ENCODE data around the gene NBPF12. TPM values are rescaled to one million over a fixed set of nuclear protein-coding genes. Genes with fewer than 3 reads are reported as not detected.
A peak's percentile ranks its signal among the peaks of the same experiment; 100 is the strongest.
"Not testable (repeated sequence)": the region's sequence is repeated elsewhere in the genome, so short reads cannot be mapped to it uniquely, and the experiment has no call there.

The NBPF12 gene
- total and polyA plus RNA-seq, 8 donors: 6.0 to 217 (median 27.0) TPM

- 45 to 90% (median 73%) methylated on average over 3 to 4 of the region's 4 CpGs for WGBS, 5 donors
- H3K4me3 ChIP-seq; H3K9me3 ChIP-seq; intact Hi-C loops (cut with DNase I; ENCODE audit: low total_unique reads); H3K4me1 ChIP-seq; H3K27me3 ChIP-seq: not testable (repeated sequence)
- Histone ChIP-seq H3K36me3 (peaks cover 0 to 45% (median 21%) of the 10 kb centered on the region in 4 donors), H3K27ac (peak overlapping the region in 2 of 5 donors; percentile 14 to 30)
- DNase-seq: peak in 1 of 2 donors; percentile 38
Observed at GRCh38 chr1:146985855-146986254, 47.7 kb downstream of the NBPF12 start.

- 44 to 65% (median 58%) methylated on average over 2 of the region's 4 CpGs; no CpG with 5 or more reads in 2 of the 5 donors for WGBS, 5 donors
- H3K27ac ChIP-seq; H3K4me1 ChIP-seq; H3K4me3 ChIP-seq; H3K9me3 ChIP-seq; H3K27me3 ChIP-seq; intact Hi-C loops (cut with DNase I; ENCODE audit: low total_unique reads): not testable (repeated sequence)
- TF ChIP-seq POLR2AphosphoS5 (IDR thresholded peaks at IDR 0.05): peak in 1 of 3 donors; percentile 38
- peak in 1 of 2 donors; percentile 85 for DNase-seq
- peaks cover 0 to 48% (median 24%) of the 10 kb centered on the region in 4 donors for H3K36me3 ChIP-seq
Observed at GRCh38 chr1:146986450-146986849, 48.3 kb downstream of the NBPF12 start.

GRCh38 chr1:146987502-146987901, 49.4 kb downstream of the NBPF12 start:
- H3K27me3 ChIP-seq; H3K4me3 ChIP-seq; H3K4me1 ChIP-seq; DNase-seq; H3K9me3 ChIP-seq; intact Hi-C loops (cut with DNase I; ENCODE audit: low total_unique reads): not testable (repeated sequence)
- peak in 1 of 3 donors; percentile 7 for TF ChIP-seq POLR2AphosphoS5 (IDR thresholded peaks at IDR 0.05)
- H3K27ac ChIP-seq: peak overlapping the region in 1 of 5 donors; percentile 2
- WGBS, 5 donors: 71 to 88% (median 79%) methylated on average over 2 of the region's 2 CpGs
- peaks cover 0 to 45% (median 22%) of the 10 kb centered on the region in 4 donors for H3K36me3 ChIP-seq

- H3K4me1 ChIP-seq; H3K4me3 ChIP-seq; H3K9me3 ChIP-seq; intact Hi-C loops (cut with DNase I; ENCODE audit: low total_unique reads); H3K27me3 ChIP-seq: not testable (repeated sequence)
- Histone ChIP-seq H3K36me3 (peaks cover 0 to 42% (median 20%) of the 10 kb centered on the region in 4 donors), H3K27ac (peak overlapping the region in 3 of 5 donors; percentile 9 to 40 (median 32))
- DNase-seq: peak in 1 of 2 donors; percentile 60
- TF ChIP-seq POLR2AphosphoS5 (IDR thresholded peaks at IDR 0.05): peak in 1 of 3 donors; percentile 48
- 86 to 96% (median 86%) methylated on average over 3 of the region's 3 CpGs for WGBS, 5 donors
Observed at GRCh38 chr1:146989455-146989854, 51.3 kb downstream of the NBPF12 start.

GRCh38 chr1:147008495-147008894, 70.4 kb downstream of the NBPF12 start:
- H3K36me3 ChIP-seq; H3K9me3 ChIP-seq; H3K4me1 ChIP-seq; DNase-seq; H3K27me3 ChIP-seq; intact Hi-C loops (cut with DNase I; ENCODE audit: low total_unique reads); H3K27ac ChIP-seq; H3K4me3 ChIP-seq: not testable (repeated sequence)
- WGBS, 5 donors: 81 to 100% (median 93%) methylated on average over 1 of the region's 1 CpG; no CpG with 5 or more reads in 1 of the 5 donors

GRCh38 chr1:147026975-147027374, 88.9 kb downstream of the NBPF12 start:
- WGBS, 5 donors: 64 to 84% (median 75%) methylated on average over 4 of the region's 4 CpGs
- H3K27me3 ChIP-seq; DNase-seq; H3K4me3 ChIP-seq; H3K36me3 ChIP-seq; H3K4me1 ChIP-seq; intact Hi-C loops (cut with DNase I; ENCODE audit: low total_unique reads); H3K9me3 ChIP-seq; H3K27ac ChIP-seq: not testable (repeated sequence)

- intact Hi-C loops (cut with DNase I; ENCODE audit: low total_unique reads); H3K9me3 ChIP-seq; H3K4me3 ChIP-seq; H3K27ac ChIP-seq; H3K36me3 ChIP-seq; DNase-seq; H3K4me1 ChIP-seq; H3K27me3 ChIP-seq: not testable (repeated sequence)
- 42 to 80% (median 72%) methylated on average over 3 to 4 of the region's 4 CpGs for WGBS, 5 donors
Observed at GRCh38 chr1:147030066-147030653, 92.0 kb downstream of the NBPF12 start.

GRCh38 chr1:147039916-147040315, 101.8 kb downstream of the NBPF12 start:
- intact Hi-C loops (cut with DNase I; ENCODE audit: low total_unique reads): no loop called here
- WGBS, 5 donors: 76 to 92% (median 79%) methylated on average over 3 of the region's 3 CpGs
- Histone ChIP-seq H3K27me3 (no peaks in the 10 kb centered on the region), H3K4me3 (no peak overlapping the region), H3K4me1 (no peaks in the 10 kb centered on the region), H3K27ac (no peak overlapping the region), H3K36me3 (no peaks in the 10 kb centered on the region), H3K9me3 (no peaks in the 10 kb centered on the region)
- DNase-seq: no peak
- TF ChIP-seq CTCF (IDR thresholded peaks at IDR 0.05) (no peak), EP300 (IDR thresholded peaks at IDR 0.05) (no peak), POLR2AphosphoS5 (IDR thresholded peaks at IDR 0.05) (no peak), POLR2A (IDR thresholded peaks at IDR 0.05) (no peak)

GRCh38 chr1:147042891-147043290, 104.8 kb downstream of the NBPF12 start:
- H3K9me3 ChIP-seq; H3K4me1 ChIP-seq; intact Hi-C loops (cut with DNase I; ENCODE audit: low total_unique reads); H3K27me3 ChIP-seq; H3K4me3 ChIP-seq; DNase-seq; H3K27ac ChIP-seq; H3K36me3 ChIP-seq: not testable (repeated sequence)
- 69 to 88% (median 77%) methylated on average over 3 of the region's 3 CpGs for WGBS, 5 donors

GRCh38 chr1:147044511-147044910, 106.4 kb downstream of the NBPF12 start:
- H3K4me3 ChIP-seq; H3K27ac ChIP-seq; intact Hi-C loops (cut with DNase I; ENCODE audit: low total_unique reads); H3K27me3 ChIP-seq; H3K4me1 ChIP-seq; H3K36me3 ChIP-seq; H3K9me3 ChIP-seq; DNase-seq: not testable (repeated sequence)

All from stomach (tissue), 9 donors.